Gastroesophageal sphincter (tissue), 3 donors: ENCODE results near the gene TCEAL1.

Experiments used
- POLR2A ChIP-seq, 2 donors: fragments of 450-650 bp; IDR thresholded peaks; one replicate each; pipeline ENCODE4 v1.6.1; 2017; ENCODE audit warnings: antibody characterized with exemption in 2 of 2, mild to moderate bottlenecking in 2 of 2, moderate library complexity in 1 of 2
- POLR2AphosphoS5 ChIP-seq: sonication (generic); formaldehyde crosslinking; IDR thresholded peaks from one replicate; pipeline ENCODE4 v1.6.1; 2017; ENCODE audit warnings: antibody characterized with exemption
- TF ChIP-seq, protein P1 (sequence below), 4 experiments: fragments of 200-600 bp in 2 of 4; fragments of 450-650 bp in 2 of 4; sonication (generic) in 1 of 4; IDR thresholded peaks; one replicate each; pipeline ENCODE4 v1.5.1; 2017 to 2019; ENCODE audit warnings: antibody characterized with exemption in 4 of 4, mild to moderate bottlenecking in 2 of 4, moderate library complexity in 2 of 4

DNA sequence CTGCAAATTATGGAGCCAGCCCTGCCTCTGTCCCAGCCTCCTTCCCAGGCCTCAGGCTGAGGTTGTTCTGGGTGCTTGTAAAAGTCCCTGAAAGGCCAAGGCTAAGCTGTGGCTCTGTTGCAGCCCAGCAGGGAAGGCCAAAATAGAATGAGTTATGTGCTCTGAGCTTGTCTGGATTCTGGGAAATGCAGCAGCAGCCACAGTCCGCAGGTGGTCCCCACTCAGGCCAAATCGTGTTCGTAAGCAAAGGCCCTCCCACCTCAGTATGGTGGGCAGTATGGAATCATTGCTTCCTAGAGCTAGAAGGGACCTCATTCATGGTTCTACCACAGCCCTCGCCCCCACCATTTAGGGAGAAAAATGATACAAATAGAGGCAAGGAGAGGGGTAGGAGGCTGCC lies 4.7 kb upstream of the TCEAL1 start:
- TF ChIP-seq, protein P1, sequence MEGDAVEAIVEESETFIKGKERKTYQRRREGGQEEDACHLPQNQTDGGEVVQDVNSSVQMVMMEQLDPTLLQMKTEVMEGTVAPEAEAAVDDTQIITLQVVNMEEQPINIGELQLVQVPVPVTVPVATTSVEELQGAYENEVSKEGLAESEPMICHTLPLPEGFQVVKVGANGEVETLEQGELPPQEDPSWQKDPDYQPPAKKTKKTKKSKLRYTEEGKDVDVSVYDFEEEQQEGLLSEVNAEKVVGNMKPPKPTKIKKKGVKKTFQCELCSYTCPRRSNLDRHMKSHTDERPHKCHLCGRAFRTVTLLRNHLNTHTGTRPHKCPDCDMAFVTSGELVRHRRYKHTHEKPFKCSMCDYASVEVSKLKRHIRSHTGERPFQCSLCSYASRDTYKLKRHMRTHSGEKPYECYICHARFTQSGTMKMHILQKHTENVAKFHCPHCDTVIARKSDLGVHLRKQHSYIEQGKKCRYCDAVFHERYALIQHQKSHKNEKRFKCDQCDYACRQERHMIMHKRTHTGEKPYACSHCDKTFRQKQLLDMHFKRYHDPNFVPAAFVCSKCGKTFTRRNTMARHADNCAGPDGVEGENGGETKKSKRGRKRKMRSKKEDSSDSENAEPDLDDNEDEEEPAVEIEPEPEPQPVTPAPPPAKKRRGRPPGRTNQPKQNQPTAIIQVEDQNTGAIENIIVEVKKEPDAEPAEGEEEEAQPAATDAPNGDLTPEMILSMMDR (IDR thresholded peaks at IDR 0.05) = no peak
- TF ChIP-seq POLR2AphosphoS5 = peak; percentile 11
- TF ChIP-seq POLR2A (IDR thresholded peaks at IDR 0.05) = no peak
